ENCODE measurements around the gene SMIM12. TPM values are rescaled to one million over a fixed set of nuclear protein-coding genes. Genes with fewer than 3 reads are reported as not detected.

The SMIM12 gene
- polyA plus RNA-seq, 1 donor from 2014 or later = 42.6 TPM

DNA sequence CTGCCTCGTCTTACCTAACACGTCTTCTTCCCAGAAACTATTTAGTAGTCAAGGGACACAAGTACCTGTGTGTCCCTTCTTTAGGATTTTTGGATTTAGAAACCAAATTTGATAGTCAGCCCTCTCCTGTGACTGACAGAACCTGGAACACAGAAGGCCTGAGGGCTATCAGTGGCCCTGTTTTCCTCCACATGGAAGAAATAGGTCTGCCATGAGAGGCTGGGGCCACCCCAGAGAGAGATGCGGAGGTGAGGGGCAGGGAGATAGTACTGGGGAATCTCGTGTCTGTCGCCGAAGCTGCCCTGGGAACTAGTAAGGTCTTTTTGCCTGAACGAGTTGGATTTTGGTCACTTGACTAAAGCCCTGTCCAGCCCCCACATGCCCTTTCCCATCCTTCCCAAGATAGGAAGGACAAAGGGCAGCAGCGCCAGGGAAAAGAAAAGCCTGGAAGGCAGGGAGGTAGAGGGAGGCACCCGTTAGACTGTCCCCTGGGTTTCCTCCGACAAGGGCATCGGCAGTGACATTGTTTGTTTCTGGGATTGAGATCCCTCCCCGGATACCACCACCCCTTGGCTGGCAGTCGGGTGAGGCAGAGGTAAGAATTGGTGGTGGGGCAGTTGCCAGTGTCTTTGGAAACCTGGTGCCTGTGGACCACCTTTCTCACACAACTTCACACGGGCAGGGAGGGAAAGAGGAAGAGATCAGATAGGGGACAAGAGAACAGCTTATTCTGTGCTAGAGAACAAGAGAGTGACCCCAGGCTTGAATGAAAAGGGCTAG is 19.8 kb downstream of the SMIM12 start:
- Histone ChIP-seq H3F3A (ENCODE audit: insufficient read depth, low read length, poor library complexity, severe bottlenecking) (no peaks in the 10 kb centered on the region), H4K20me1 (ENCODE audit: insufficient read depth) (no peaks in the 10 kb centered on the region), H3K9me3 (ENCODE audit: low read length) (no peaks in the 10 kb centered on the region), H3K79me2 (replicated peaks; ENCODE audit: insufficient read depth, low read length) (no peaks in the 10 kb centered on the region), H3K4me2 (ENCODE audit: low read length) (no peak overlapping the region), H3K4me3 (ENCODE audit: low read length) (no peak overlapping the region), H3K9me2 (ENCODE audit: insufficient read depth, low read length) (no peaks in the 10 kb centered on the region), H2AFZ (ENCODE audit: low read depth, low read length) (no peak overlapping the region), H3K9ac (ENCODE audit: low read length) (no peak overlapping the region), H3K36me3 (ENCODE audit: insufficient read depth, low read length) (no peaks in the 10 kb centered on the region), H3K27ac (ENCODE audit: low read length) (no peak overlapping the region), H3K27me3 (ENCODE audit: insufficient read depth, low read depth, low read length) (no peaks in the 10 kb centered on the region)
- no peak for TF ChIP-seq MXI1 (conservative IDR thresholded peaks at IDR 0.05; ENCODE audit: poor library complexity, severe bottlenecking)
- no peak for TF ChIP-seq CTCF (IDR thresholded peaks at IDR 0.05; ENCODE audit: poor library complexity, severe bottlenecking)
- TF ChIP-seq TAF1 (IDR thresholded peaks at IDR 0.05; ENCODE audit: low read depth) = no peak
- no peak for TF ChIP-seq POLR2AphosphoS5 (IDR thresholded peaks at IDR 0.05)
- TF ChIP-seq RAD21 (conservative IDR thresholded peaks at IDR 0.05) = no peak
- TF ChIP-seq EZH2 (IDR thresholded peaks at IDR 0.05; ENCODE audit: borderline replicate concordance, insufficient read depth, low read length, poor library complexity, severe bottlenecking) = no peak
- no peak for TF ChIP-seq EP300 (conservative IDR thresholded peaks at IDR 0.05; ENCODE audit: poor library complexity, severe bottlenecking)
- no peak for TF ChIP-seq REST (IDR thresholded peaks at IDR 0.05; ENCODE audit: borderline replicate concordance)
- TF ChIP-seq SMC3 (conservative IDR thresholded peaks at IDR 0.05; ENCODE audit: poor library complexity) = no peak

DNA sequence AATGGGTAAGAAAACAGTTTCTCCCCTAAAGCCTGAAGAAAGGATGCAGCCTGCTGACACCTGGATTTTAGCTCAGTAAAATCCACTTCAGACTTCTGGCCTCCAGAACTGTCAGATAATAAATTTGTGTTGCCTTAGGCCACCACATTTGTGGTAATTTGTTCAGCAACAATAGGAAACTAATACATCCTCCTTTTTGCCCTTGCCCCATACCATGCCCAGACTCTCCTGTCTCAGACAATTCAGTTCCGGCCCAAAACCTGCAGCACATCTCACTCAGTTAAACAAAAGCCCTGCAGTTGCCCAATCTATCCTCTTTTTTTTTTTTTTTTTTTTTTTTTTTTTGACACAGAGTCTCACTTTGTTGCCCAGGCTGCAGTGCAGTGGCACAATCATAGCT is 25.8 kb downstream of the SMIM12 start:
- H3K9me3 ChIP-seq (ENCODE audit: low read length) = no peaks in the 10 kb centered on the region
- H3F3A ChIP-seq (ENCODE audit: insufficient read depth, low read length, poor library complexity, severe bottlenecking) = no peaks in the 10 kb centered on the region
- H3K4me2 ChIP-seq (ENCODE audit: low read length) = no peak overlapping the region
- H3K9me2 ChIP-seq (ENCODE audit: insufficient read depth, low read length) = no peaks in the 10 kb centered on the region
- no peak overlapping the region for H3K9ac ChIP-seq (ENCODE audit: low read length)
- no peaks in the 10 kb centered on the region for H3K36me3 ChIP-seq (ENCODE audit: insufficient read depth, low read length)
- H4K20me1 ChIP-seq (ENCODE audit: insufficient read depth) = no peaks in the 10 kb centered on the region
- H3K4me3 ChIP-seq (ENCODE audit: low read length) = no peak overlapping the region
- no peaks in the 10 kb centered on the region for H3K27me3 ChIP-seq (ENCODE audit: insufficient read depth, low read depth, low read length)
- H3K27ac ChIP-seq (ENCODE audit: low read length) = no peak overlapping the region
- no peaks in the 10 kb centered on the region for H3K79me2 ChIP-seq (replicated peaks; ENCODE audit: insufficient read depth, low read length)
- no peak overlapping the region for H2AFZ ChIP-seq (ENCODE audit: low read depth, low read length)
- no peak for TF ChIP-seq CTCF (IDR thresholded peaks at IDR 0.05; ENCODE audit: poor library complexity, severe bottlenecking)
- no peak for TF ChIP-seq EZH2 (IDR thresholded peaks at IDR 0.05; ENCODE audit: borderline replicate concordance, insufficient read depth, low read length, poor library complexity, severe bottlenecking)
- no peak for TF ChIP-seq SMC3 (conservative IDR thresholded peaks at IDR 0.05; ENCODE audit: poor library complexity)
- TF ChIP-seq REST (IDR thresholded peaks at IDR 0.05; ENCODE audit: borderline replicate concordance) = no peak
- no peak for TF ChIP-seq EP300 (conservative IDR thresholded peaks at IDR 0.05; ENCODE audit: poor library complexity, severe bottlenecking)
- no peak for TF ChIP-seq MXI1 (conservative IDR thresholded peaks at IDR 0.05; ENCODE audit: poor library complexity, severe bottlenecking)
- no peak for TF ChIP-seq POLR2AphosphoS5 (IDR thresholded peaks at IDR 0.05)
- TF ChIP-seq RAD21 (conservative IDR thresholded peaks at IDR 0.05) = no peak
- TF ChIP-seq TAF1 (IDR thresholded peaks at IDR 0.05; ENCODE audit: low read depth) = no peak

All from neural cell (in vitro differentiated cells).